Measurements from ENCODE around the gene ARHGEF25.

DNA sequence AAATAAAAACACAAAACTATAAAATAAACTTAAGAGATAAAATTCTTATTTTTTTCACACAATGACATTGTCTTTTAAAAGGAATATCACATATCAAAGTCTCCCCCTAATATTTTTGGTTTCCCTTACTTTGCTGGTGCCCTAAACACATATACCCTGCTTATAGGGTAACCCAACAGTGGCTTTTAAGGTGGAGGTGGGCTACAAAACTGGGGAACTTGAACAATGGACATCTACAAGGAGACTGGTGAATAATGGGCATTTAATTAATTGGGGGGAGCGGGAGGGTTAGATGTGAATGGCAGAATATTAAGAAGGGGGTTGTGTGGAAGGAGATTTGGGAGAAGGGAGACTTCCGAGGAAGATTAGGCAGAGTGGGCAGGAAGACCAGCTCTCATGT is 12.2 kb downstream of the ARHGEF25 start:
- TF ChIP-seq CTCF (IDR thresholded peaks at IDR 0.05) (no peak), EP300 (IDR thresholded peaks at IDR 0.05) (no peak), POLR2A (IDR thresholded peaks at IDR 0.05; ENCODE audit: low read depth) (no peak)
